GM21786 (cell line): ENCODE data around the gene ZFP36L1.

Experiments used
- ATAC-seq: cut with Tn5 transposase; IDR thresholded peaks from one replicate; pipeline ENCODE4 v1.9.1; 2021; ENCODE audit not compliant: unreplicated experiment

The ZFP36L1 gene

GRCh38 chr14:68784978-68785533 is 7.8 kb downstream of the ZFP36L1 start:
- ATAC-seq = no peak

DNA sequence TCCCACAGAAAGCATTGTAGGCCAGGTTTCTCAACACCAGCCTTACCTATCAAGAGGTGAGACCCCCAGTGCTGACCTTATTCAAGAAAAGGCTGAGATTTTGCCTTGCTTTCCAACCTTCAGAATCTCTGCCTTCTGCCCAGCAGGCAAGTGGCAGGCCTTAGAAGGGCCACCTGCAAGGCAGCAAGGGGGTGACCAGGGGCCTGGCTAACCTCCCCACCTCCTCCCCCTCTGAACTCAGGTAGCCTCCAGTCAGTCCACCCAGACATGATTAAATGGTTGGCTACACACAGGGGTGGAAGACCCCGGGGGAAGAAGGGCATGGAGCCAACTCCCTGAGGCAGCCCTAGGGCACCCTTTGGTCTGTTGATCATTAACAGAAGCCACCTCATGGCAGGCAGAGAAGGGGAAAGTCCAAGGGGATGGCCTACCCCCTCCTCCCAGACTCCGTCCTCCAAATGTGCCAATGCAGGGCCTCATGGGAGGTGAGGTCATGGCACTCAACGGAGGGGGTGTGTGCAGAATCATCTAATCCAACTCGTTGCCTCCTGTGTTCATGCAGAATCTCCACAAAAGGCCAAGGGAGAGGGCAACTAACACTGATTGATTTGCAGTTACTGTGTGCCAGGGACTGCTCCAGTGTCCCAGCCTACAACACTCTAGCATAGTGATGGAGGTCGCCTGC is 8.5 kb downstream of the ZFP36L1 start:
- ATAC-seq = peak; percentile 46

DNA sequence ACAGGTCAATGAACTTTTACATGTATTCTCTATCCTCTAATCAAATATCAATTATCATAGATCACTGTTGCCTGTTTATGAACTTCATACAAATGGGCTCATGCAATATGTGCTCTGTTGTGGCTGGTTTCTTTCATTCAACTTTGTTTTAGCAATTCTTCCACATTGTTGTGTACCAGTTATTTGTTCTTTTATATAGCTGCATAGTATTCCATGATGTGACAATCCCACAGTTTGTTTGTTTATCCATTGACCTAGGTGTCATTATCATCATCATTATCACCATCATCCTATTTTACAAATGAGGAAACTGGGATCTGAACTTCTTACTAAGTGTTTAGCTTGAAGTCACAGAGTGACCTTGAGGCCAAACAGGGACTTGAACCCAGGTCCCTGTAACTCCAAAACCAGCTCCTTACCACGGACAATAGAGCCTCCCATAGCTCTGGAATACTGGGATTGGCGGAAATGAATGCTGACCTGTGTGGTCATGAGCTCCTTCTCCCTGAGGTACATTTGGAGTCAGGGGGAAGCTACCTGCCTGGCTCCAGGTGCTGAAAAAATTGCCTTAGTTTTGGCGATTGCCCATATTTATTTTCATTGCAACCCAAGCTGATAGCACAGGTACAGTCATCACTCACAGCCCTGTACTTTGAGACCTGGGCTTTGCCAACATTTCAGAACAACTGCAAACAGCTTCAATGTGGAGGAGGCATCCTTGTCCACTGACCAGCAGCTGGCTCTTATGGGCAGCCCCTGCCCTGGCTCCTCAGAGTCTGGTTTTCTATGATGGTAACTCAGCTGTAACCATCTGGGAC is 9.2 kb downstream of the ZFP36L1 start:
- no peak for ATAC-seq

DNA sequence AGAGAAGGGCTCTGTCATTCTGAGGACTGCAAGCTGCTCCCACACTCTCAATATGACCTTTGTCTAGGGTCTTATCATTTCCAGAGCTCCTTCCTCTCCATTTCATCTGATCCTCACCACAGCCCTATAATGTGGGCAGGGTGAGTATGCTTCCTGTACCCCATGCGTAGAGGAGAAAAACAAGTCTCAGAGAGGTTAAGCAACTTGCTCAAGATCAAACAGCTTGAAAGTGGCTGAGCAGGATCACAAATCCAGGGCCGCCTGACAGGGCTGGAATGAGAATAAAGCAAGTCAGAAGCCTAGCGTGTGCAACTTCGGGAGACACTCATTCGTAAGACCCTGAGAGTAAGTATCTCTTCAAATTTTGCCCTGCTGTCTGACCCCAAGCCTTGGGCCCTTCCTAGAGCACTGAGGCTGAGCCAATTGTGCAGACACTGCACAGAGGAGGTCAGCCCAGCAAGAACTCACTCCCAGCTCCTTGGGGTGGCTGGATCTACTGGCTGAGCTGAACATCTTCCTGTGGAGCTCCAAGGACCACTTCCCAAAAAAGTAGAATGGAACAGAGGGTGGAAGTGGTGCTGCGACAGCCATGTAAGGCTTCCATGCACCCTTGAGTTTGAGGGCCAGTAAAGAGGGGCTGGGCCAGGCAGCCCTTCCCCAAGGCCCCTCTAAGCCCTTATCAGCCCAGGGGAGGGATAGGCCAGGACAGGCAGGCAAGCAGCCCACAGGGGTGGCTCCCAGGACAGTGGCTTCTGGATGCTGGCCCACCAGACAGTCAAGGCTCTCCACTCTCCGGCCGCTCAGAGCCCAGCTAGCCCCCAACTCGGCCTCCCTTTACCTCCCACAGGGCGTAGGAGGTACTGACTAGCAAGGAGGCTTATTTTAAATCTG is 10.5 kb downstream of the ZFP36L1 start:
- no peak for ATAC-seq

- no peak for ATAC-seq
These were observed 11.5 kb downstream of the ZFP36L1 start for GRCh38 chr14:68781161-68782021.

DNA sequence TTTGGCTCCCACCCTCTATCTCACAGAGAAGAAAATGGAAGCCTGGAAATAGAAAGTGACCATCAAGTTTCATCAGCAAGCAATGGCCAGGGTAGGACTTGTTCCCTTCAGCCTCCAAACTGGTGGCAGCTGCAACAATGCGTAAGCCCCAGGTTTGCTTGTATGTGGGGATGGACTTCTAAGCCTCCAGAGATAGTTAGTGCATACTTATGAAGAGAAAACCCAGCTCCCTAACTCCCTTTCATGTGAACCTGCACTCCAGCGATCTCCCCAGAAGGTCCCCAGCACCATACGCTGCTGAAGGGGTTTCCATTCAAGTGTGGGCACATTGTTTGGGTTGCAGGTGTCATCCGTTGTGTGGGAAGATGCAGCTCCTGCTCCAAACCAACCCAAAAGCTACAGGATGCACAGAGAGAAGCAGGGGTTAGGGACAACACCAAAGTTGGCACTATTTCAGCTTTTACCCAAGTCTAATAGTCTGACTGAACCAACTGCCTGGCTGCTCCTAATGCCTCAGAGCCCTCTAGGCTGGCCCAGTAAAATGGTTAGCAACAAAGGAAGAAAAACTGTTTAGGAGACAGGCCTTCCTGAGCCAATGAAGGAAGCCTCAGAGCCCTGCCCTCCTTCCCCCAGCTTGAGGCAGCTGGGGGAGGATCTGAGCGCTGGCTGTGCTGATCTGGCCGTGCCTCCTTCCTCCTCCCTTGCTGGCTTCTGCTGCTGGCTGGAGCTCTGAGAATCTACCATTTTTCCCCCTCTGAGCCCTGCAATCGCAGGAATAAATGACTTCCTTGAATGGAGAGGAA is 12.3 kb downstream of the ZFP36L1 start:
- ATAC-seq = no peak

GRCh38 chr14:68779761-68780323 is 13.0 kb downstream of the ZFP36L1 start:
- ATAC-seq = no peak

DNA sequence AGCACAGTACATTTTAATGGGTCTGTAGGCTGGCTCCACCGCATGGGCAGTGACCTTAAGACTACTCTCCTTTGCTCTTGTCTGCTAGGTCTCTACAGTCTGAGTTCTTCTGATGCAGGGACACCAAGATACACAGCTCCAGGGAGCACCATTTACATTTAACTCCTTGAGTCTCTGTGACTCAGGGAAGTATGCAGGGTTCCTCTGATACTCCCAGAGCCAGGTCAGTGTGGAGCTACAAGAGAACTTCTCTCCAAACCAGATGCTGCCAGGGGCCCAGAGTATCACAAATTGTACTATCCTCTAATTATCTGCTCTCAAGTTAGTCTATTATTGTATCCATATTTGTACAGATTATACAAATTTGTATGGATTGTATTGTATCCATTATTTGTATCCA is 15.2 kb downstream of the ZFP36L1 start:
- no peak for ATAC-seq

- ATAC-seq = no peak
These were observed 17.2 kb downstream of the ZFP36L1 start for GRCh38 chr14:68775614-68776126.

- no peak for ATAC-seq
These were observed 17.9 kb downstream of the ZFP36L1 start for GRCh38 chr14:68774771-68775613.

DNA sequence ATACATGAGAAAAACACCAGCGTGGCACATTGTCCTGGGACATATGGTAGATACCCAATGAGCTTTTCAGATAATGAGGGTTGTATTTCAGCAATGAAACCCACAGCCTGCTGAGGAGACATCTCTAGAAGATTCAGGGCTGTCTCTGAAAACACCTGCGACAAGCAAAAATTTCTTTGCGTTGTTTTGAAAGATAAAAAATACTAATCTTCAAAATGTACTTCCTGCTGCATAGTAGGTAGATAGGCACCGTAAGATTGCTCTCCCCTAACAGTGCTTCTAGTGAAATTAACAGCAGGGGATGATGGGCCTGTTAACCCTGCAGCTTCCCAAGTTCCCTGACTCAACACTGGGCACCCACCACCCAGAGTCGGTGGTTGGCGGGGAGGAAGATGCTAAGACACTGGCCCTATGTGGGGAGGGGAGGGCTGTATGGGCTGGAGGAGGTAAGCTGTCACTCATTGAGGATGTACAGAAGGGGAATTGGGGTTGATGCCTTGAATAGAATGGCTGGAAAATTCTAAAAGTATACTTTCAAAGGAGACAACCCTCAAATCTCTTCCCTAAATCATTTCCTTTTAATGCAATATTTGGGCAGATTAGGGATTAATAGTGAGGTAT is 20.0 kb downstream of the ZFP36L1 start:
- no peak for ATAC-seq

DNA sequence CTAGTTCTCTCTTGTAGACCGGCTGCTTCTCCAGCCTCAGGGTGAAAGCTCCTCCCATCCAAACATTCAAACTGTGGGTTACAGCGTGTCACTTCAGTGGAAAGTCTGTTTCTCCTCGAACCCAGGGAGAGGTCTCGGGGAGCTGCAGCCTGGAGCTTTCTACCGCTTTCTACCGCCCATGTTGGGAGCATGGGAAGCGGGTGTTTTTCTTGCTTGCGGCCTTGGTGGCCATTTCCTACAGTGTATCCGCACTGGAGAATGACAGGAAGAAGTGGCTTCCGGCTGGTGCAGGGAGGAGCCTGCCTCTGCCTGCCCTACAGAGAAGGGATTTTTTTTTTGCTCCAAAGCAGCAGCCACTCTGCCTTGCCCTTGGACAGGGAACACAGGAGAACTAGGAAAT is 21.2 kb downstream of the ZFP36L1 start:
- ATAC-seq = no peak

DNA sequence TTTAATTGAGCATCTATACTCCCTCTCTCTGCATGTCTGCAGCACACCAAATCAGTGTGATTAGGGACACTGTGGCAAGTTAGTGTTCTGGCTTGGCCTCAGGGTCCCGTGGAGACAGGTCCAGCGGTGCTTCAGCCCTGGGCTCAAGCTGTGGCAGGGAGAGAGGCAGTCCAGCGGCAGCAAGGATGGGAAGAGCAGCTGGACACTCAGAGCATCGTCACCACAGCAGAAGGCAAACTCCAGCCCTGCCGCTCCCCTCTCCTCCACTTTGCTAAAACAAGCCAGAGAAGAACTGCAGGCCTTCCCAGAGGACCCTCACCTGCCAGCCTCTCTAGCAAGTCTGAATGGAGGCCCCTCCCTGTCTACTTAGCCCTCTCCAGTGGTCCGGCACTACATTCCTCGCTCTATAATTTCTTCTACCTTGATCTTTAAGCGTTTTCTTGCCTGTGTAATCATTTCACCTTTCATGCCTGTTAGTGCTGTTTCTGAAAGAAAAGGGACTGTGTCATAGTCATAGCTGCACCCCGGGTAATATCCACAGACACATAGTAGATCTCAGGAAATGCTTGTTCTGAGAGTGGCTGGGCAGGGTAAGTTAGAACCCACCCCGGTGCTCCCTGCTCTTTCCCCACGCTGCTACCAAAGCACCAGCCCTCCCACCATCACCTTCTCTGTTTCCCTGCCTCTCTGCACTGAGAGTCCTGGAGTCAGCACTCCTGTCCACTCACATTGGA is 22.1 kb downstream of the ZFP36L1 start:
- no peak for ATAC-seq

GRCh38 chr14:68770051-68770450 is 22.8 kb downstream of the ZFP36L1 start:
- ATAC-seq = no peak

DNA sequence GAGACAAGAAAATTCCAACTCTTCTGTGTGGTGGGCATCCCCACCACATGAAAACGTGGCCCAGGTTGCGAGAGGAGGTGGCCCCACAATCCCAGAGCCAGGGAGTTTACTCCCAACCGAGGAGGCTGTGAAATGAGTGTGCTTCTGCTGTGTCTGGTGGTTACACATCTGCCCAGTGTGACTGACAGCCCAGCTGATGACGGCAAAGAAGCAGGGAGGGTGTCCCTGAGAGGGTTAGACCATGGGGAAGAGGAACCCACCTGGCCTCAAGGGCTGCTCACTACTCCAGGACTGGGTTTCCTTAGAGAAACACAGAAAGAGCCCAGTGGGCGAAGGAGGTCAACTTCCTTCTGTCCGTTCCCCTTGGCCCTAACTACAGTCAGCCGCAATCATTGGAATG is 24.6 kb downstream of the ZFP36L1 start:
- ATAC-seq = no peak

DNA sequence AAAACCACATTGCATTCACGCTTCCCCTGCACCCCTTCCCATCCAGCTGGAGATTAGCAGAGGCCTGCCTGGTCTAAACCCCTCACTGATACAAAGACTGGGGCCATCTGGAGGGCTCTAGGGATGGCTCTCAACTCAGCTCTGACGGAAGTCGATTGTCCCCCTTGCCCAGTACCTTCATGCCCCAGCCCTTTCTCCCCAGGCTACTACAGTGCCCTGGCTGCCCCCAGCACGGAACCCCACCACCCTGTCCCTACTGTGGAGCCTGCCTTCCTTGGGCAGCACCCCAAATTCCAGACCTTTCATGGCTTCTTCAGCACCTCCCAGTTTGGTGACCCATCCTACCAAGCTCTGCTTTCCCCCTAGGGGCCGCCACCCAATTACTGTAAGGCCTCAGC is 25.6 kb downstream of the ZFP36L1 start:
- ATAC-seq = no peak
